ENCODE results near the gene UGT1A9.
"Not testable (repeated sequence)": the region's sequence is repeated elsewhere in the genome, so short reads cannot be mapped to it uniquely, and the experiment has no call there.

UGT1A9 gene

DNA sequence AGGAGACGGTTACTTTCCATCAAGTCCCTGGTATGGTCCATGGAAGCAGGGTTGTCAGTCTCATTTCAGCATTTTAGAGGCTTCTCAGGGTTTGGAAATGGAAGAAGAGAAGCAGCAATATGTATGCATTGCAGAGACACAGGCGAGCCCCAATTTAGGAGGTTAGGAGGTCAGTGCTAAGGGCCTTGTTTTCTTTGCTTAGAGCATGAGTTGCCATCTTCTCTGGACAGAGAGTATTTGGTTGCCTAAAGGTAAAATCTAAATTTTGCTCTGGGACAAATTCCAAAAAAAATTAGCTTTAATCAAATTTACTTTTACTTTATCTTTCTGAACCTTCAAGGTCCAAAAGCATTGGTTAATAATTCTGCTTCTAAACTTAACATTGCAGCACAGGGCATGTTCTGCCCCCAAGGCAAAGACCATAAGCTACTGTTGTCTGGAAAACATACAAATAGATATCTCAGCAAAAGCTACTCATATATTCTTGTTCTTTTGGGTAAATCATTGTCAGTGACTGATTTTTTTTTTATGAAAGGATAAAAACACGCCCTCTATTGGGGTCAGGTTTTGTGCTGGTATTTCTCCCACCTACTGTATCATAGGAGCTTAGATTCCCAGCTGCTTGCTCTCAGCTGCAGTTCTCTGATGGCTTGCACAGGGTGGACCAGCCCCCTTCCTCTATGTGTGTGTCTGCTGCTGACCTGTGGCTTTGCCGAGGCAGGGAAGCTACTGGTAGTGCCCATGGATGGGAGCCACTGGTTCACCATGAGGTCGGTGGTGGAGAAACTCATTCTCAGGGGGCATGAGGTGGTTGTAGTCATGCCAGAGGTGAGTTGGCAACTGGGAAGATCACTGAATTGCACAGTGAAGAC, at the start of gene UGT1A9:
UGT1A9 (plus strand) TSS at position 609 of the 872 bp plus-strand sequence; CDS start at position 646, 37 bp downstream.
- no peak for DNase-seq

DNA sequence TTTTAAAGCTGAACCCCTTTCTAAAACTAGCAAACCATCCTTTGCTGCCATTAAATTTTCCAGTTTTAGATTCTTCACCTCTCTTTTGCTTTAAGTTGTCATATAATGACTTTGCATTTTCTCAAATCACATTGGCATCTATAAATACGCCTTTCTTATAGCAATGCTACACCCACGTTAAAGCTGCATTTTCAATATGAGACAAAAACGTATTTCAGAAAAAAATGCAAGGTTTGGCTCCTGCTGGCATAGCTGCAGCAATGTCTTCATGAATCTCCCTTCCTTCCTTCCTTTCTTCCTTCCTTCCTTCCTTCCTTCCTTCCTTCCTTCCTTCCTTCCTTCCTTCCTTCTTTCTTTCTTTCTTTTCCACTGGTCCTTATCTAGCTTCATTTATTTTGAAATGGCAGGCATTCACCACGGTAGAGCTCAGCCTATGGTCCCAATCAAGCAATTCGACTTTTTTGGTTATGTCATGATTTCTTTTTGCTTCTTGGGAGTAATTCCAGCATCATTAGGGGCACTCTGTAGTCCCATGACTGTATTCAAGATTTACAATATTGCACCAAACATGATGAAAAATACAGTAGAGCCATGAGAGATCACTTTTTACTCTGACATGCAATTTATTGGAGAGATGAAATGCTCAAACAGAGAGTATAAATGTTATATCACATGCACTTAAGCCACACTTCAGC, 44.2 kb upstream of the UGT1A9 start:
- no peak for DNase-seq

DNA sequence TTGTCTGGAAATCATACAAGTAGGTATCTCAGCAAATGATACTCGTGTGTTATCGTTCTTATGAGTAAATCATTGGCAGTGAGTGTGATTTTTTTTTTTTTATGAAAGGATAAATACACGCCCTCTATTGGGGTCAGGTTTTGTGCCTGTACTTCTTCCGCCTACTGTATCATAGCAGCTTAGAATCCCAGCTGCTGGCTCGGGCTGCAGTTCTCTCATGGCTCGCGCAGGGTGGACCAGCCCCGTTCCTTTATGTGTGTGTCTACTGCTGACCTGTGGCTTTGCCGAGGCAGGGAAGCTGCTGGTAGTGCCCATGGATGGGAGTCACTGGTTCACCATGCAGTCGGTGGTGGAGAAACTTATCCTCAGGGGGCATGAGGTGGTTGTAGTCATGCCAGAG, 35.4 kb upstream of the UGT1A9 start, which contains the start of gene UGT1A10:
UGT1A10 (plus strand) TSS at position 143 of the 400 bp plus-strand sequence; CDS start at position 218, 75 bp downstream.
- not testable (repeated sequence) for DNase-seq

- no peak for DNase-seq
These were observed 32.9 kb upstream of the UGT1A9 start for GRCh38 chr2:233638836-233639235.

DNA sequence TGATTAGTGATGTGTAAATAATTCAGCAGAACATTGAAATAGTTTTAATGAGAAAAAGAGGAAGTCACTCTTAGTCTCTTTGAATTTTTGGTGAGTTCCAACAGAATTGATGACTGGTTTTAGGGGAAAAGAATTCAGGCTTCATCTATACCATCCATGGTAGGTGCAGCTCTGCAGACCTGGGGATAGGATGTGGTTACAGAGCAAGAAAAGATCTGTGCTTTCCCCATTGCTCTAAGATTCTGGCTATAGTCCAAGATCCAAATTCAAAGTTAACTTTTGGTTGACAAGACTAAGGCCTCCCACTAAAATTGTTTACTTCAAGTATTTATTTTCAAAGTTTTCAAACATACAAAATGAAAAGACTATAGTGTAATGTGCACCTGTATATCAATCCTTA, 31.8 kb upstream of the UGT1A9 start:
- peak in 1 of 2 donors; percentile 3 for DNase-seq

DNA sequence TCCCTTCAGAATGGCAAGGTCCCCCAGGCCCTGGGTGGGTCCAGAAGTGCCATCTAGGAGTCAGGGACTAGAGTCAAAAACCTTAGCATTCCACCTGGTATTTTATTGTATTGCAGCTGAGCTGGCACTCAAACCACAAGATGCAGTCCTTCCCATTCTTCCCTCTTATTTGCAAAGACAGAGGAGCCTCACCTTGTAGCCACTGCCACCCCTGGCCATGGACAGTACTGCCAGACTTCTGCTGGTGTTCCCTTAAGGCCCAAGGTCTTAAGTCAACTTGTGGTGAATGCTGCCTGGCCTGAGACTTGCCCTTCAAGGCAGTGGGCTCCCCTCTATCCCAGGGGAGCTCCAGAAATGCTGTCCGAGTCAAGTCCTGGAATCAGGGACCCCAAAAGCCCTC, 28.6 kb upstream of the UGT1A9 start:
- DNase-seq = no peak

DNA sequence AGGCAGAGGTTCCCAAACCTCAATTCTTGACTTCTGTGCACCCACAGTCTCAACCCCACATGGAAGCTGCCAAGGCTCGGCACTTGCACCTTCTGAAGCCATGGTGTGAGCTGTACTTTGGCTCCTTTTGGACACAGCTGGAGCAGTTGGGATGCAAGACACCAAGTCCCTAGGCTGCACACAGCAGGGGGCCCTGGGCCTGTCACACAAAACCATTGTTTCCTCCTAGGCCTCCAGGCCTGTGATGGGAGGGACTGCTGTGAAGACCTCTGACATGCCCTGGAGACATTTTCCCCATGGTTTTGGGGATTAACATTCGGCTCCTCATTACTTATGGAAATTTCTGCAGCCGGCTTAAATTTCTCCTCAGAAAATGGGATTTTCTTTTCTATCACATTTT, 25.7 kb upstream of the UGT1A9 start:
- DNase-seq = not testable (repeated sequence)

DNA sequence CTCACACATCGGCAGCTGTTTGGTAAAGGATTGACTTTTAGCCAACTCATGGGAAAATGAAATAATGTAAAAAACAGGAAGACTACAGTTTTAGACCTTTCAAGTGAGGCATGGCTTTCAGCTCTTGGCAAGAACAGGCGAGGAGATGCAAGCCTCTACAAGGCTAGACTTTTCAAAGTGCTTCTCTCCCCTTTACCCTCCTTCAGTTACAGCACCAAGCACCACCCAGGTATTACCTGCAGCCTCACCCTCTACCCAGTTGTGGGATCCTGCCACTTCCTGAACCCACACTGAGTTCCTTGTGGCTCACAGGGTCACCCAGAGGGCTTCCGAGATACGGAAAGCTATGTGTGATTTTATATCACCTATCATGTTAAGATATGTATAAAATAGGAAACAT, 20.7 kb upstream of the UGT1A9 start:
- no peak for DNase-seq

DNA sequence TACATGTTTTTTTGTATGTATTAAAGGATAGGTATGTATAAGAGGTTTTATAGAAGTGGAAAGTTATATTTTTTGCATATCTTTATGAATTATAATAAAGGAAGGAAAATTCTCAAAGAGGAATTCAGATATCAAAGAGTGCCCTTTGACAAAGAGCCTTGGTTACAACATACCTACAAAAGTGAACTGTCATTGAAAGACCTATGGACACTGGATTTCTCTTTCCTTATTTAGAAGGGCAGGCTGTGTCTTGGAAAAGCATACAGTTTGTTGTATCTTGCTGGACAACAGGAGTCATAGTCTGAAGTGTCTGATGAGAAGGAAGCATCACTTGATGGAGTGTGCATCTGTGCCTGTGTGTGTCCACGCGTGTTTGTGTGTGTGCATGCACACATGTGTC, 20.3 kb upstream of the UGT1A9 start:
- no peak for DNase-seq

DNA sequence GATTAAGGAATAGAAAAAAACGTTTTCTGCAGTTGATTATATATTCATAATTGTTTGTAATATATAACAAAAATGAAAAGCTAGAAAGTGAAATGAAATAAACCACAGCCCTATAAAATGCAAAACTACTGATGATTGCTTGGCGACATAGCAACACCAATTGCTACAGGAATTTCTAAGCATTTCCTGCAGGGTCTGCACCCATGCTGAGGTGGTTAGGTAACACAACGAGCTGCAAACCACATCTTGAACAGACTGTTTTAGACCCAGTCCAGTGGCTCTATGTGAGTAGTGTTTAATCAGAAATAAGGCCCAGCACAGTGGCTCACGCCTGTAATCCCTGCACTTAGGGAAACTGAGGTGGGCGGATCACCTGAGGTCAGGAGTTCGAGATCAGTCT, 17.2 kb upstream of the UGT1A9 start:
- DNase-seq = no peak

GRCh38 chr2:233655043-233655442, 16.7 kb upstream of the UGT1A9 start:
- no peak for DNase-seq

GRCh38 chr2:233655943-233656342, 15.8 kb upstream of the UGT1A9 start:
- not testable (repeated sequence) for DNase-seq

- no peak for DNase-seq
These were observed 15.3 kb upstream of the UGT1A9 start for GRCh38 chr2:233656443-233656842.

GRCh38 chr2:233658610-233659009, 13.1 kb upstream of the UGT1A9 start:
- no peak for DNase-seq

- no peak for DNase-seq
These were observed 7.8 kb upstream of the UGT1A9 start for GRCh38 chr2:233663911-233664310.

GRCh38 chr2:233668605-233669260, 3.0 kb upstream of the UGT1A9 start:
- DNase-seq = no peak

GRCh38 chr2:233672886-233673285, 1.2 kb downstream of the UGT1A9 start:
- DNase-seq = no peak

DNA sequence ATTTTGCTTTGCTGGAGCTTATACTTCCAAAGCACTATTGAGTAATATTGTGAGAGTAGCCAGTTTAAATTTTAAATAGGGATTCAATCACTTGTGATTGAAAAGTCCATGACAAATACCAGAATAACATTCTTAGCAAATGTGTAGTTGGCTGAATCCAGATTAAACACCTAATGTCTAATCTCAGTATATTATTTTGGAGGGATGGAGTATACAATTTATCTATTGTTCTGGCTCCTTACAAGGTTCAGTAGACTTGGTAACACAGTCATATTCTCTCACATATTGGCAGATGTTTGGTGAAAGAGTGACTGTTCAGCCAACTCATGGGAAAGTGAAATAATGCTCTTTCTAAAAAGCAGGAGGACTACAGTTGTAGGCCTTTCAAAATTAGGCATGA, 2.2 kb downstream of the UGT1A9 start:
- DNase-seq = no peak

GRCh38 chr2:233674314-233674713, 2.6 kb downstream of the UGT1A9 start:
- DNase-seq = no peak

DNA sequence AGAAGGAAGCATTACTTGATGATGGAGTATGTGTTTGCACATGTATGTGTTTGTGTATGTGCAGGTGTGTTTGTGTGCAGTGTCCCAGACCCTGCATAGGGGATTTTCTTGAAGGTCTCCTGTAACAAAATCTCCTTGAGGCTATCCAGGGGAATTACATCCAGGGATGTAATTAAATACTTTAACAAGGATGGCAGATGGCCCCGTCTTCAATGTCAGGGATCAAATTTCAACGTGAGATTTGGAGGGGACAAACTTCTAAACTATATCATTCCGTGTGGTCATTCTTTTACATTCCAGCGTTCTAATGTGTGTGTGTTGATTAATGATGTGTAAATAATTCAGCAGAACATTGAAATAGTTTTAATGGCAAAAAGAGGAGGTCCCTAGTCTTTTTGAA, 3.3 kb downstream of the UGT1A9 start:
- no peak for DNase-seq

- DNase-seq = no peak
These were observed 4.3 kb downstream of the UGT1A9 start for GRCh38 chr2:233676046-233676445.

DNA sequence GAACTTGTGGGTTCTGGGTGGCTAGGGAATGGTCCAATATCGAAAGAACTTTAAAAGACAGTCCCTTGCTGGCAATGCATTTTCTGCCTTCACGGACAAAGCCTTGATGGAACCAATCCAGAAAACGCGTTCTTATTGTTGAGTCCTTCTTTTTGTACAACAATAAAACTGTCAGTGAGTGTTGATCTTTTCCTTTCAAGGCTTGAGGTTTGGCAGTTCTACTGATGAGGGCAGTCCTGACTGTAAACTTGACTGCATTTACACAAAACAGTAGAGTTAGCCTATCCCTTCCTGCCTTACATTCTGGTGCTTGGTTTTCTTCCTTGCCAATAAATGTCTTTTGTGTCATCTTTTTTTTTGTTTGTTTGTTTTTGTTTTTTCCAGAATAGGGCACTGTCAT, 7.5 kb downstream of the UGT1A9 start:
- no peak for DNase-seq

DNA sequence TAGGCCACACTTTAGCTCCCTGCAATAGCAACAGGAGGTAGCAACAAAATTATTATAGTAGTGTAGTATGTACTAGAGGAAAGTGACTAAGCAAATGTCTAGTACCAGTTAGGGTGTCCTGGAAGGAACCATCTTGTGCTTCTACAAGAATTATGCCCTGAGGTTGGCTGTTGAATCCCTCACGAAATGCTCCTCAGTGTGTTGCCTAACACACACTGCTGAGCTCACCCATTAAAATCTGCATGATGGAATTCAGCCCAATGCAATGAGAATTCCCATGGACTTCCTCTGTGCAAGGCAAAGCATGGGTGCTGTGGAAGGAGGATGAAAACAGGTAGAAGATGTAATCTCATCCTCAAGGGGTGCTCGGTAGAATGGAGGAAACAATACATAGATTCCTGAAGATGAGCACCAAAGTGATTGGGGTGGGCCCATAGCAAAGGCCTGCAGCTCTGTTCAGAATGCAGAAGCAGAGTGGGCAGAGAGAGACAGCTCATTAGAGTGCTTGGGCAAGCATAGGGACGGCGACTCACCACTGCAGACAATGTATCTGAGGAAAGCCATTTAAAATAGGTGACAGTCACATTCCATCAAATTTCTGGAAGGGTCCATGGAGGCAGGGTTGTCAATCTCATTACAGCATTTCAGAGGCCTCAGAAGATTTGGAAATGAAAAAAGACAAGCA, 8.8 kb downstream of the UGT1A9 start:
- DNase-seq = no peak

Measured in CD4-positive, alpha-beta T cell treated with Interleukin-4 for 1 hour (primary cell).